Activated naive CD8-positive, alpha-beta T cell treated with anti-CD3 and anti-CD28 coated beads, Interleukin-2, amount 10 ng/mL, durations not matched to agents 7 days and 5 days (primary cell): ENCODE results near the gene STK35. TPM values are rescaled to one million over a fixed set of nuclear protein-coding genes. Genes with fewer than 3 reads are reported as not detected.
"Not testable (repeated sequence)": the region's sequence is repeated elsewhere in the genome, so short reads cannot be mapped to it uniquely, and the experiment has no call there.

Source experiments
- ATAC-seq: fragments of 150-1000 bp; cut with Tn5 transposase; one replicate; pipeline ENCODE4 v1.10.0; 2021; ENCODE audit warnings: low read depth, moderate library complexity
- POLR2A ChIA-PET: fragments of 350-600 bp; sonication (Branson Sonifier 250); formaldehyde crosslinking; loops from one replicate; lab custom pipeline; 2021; ENCODE audit warnings: antibody characterized with exemption; lab: Charles Lee
- DNase-seq: peaks from one replicate; pipeline ENCODE4 v3.0.0; 2021
- H3K27ac Mint-ChIP-seq: one replicate; pipeline ENCODE4 v1.8.0; 2022; ENCODE audit warnings: mild to moderate bottlenecking, mixed read lengths
- H3K27me3 Mint-ChIP-seq: one replicate; pipeline ENCODE4 v1.8.0; 2022; ENCODE audit warnings: mild to moderate bottlenecking, moderate library complexity, mixed read lengths
- H3K36me3 Mint-ChIP-seq: one replicate; pipeline ENCODE4 v1.8.0; 2021; ENCODE audit warnings: mild to moderate bottlenecking, mixed read lengths
- H3K4me1 Mint-ChIP-seq: one replicate; pipeline ENCODE4 v1.8.0; 2021; ENCODE audit warnings: mixed read lengths
- H3K4me3 Mint-ChIP-seq: one replicate; pipeline ENCODE4 v1.8.0; 2022; ENCODE audit warnings: mild to moderate bottlenecking, moderate library complexity, mixed read lengths
- H3K9me3 Mint-ChIP-seq: one replicate; pipeline ENCODE4 v1.8.0; 2021; ENCODE audit warnings: mixed read lengths
- total RNA-seq, 2 experiments: library from RNA; stranded (reverse); gene quantifications; one replicate each; pipeline ENCODE4 v1.2.3, GENCODE V29; 2021

The STK35 gene
- total RNA-seq, 2 experiments from 2014 or later: 17.0 to 18.6 TPM

DNA sequence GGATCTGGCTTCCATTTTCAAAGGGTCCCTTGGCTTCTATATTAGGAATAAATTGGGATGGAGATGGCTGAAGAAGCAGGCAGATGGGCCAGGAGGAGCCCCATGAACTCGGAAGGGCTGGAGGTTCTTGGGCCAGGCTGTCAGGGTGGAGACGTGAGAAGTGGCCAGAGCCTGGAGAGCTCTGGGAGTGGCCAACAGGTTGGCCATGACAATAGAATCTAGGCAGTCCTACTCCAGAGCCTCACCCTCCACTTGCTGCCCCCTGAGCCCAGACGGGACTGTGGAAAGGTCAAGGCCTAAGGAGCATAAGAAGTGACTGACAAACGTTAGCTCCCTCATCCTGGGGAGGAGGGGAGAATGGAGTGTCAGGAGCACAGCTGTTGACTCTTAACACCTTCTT lies 62.1 kb downstream of the STK35 start:
- no peak for DNase-seq
- POLR2A ChIA-PET: no interaction called here
- no peak overlapping the region for H3K4me3 Mint-ChIP-seq
- H3K4me1 Mint-ChIP-seq: no peaks in the 10 kb centered on the region
- no peak for ATAC-seq
- peaks cover 7% of the 10 kb centered on the region for H3K27me3 Mint-ChIP-seq
- no peaks in the 10 kb centered on the region for H3K36me3 Mint-ChIP-seq
- H3K27ac Mint-ChIP-seq: no peak overlapping the region
- no peaks in the 10 kb centered on the region for H3K9me3 Mint-ChIP-seq

DNA sequence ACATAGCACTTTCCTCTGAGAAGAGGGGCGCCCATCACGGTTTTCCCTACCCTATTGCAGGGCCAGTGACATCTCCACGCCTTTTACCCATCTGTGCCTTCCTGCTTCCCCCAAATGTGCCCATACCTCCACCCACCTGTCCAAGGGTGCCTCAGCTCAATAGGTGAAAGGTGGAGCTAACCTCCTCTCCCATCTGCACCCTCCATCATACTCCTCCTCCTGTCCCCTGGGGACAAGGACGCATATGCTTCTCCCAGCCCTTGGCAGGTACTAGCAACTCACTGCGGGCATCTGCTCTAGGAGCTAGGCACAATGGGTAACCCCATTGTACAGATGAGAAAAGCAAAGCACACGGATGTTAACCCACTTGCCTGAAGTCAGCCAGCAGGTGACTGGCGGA lies 62.8 kb downstream of the STK35 start:
- POLR2A ChIA-PET: no interaction called here
- no peaks in the 10 kb centered on the region for H3K36me3 Mint-ChIP-seq
- no peaks in the 10 kb centered on the region for H3K4me1 Mint-ChIP-seq
- no peak overlapping the region for H3K4me3 Mint-ChIP-seq
- peaks cover 7% of the 10 kb centered on the region for H3K27me3 Mint-ChIP-seq
- ATAC-seq (no peak), DNase-seq (no peak)
- no peaks in the 10 kb centered on the region for H3K9me3 Mint-ChIP-seq
- no peak overlapping the region for H3K27ac Mint-ChIP-seq

DNA sequence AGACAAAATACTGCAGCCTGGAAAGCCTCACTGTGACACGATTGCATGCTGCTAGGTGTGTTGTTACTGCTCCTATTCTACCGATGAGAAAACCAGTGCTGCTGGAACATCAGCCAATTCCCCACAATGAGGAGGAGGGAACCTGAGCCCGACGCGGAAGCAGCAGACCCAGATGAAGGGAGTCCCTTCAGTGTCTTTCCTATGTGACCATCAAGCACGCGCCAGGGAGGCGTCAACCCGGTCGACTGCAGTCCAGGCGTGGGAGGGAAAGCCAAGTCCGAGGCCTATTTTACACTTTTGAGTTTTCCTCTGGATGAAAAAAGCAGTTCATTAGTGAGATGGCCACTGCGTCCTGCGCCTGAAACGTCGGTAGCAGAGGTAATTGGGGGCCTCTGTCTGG lies 63.3 kb downstream of the STK35 start:
- Mint-ChIP-seq H3K9me3 (no peaks in the 10 kb centered on the region), H3K4me1 (no peaks in the 10 kb centered on the region), H3K4me3 (no peak overlapping the region), H3K27ac (no peak overlapping the region), H3K27me3 (peaks cover 7% of the 10 kb centered on the region), H3K36me3 (no peaks in the 10 kb centered on the region)
- POLR2A ChIA-PET: no interaction called here
- DNase-seq (no peak), ATAC-seq (no peak)

DNA sequence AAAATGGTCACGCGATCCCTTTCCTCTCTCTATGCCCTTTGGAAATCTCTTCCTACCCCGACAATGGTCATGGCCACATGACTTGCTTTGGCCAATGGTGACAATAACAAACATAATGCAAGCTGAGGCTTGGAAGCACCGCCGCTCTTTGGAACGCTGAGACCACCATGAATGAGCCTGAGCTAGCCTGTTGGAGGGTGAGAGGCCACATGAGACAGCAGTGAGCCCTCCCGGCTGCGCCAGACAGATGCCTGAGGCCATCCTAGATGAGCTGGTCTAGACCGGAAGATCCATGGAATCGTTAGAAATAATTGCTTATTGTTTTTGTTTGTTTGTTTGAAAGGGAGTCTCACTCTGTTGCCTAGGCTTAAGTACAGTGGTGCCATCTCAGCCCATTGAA lies 64.2 kb downstream of the STK35 start:
- H3K27me3 Mint-ChIP-seq: peaks cover 2% of the 10 kb centered on the region
- no peaks in the 10 kb centered on the region for H3K9me3 Mint-ChIP-seq
- ATAC-seq: no peak
- H3K36me3 Mint-ChIP-seq: no peaks in the 10 kb centered on the region
- H3K27ac Mint-ChIP-seq: no peak overlapping the region
- H3K4me1 Mint-ChIP-seq: no peaks in the 10 kb centered on the region
- POLR2A ChIA-PET: no interaction called here
- no peak overlapping the region for H3K4me3 Mint-ChIP-seq
- DNase-seq: no peak

DNA sequence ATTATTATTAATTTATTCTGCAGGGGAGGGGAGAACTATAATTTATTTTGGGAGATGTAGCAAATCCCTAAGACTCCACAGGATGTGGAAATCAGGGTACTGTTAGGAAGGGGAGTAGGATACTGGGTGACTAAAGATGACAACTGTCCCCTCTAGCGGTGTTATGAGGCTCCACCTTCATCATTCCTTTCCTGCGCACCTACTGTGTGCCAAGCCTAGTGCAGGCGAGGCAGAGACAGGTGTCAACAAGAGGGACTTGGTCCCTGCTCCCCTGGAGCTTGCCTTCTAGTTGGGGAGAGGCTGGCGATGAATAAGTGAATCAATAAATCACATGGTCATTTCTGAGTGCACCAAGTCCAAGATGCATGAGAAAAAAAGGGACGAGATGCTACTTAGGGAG lies 65.5 kb downstream of the STK35 start:
- Mint-ChIP-seq H3K4me3 (no peak overlapping the region), H3K27ac (no peak overlapping the region), H3K4me1 (no peaks in the 10 kb centered on the region), H3K36me3 (no peaks in the 10 kb centered on the region), H3K27me3 (no peaks in the 10 kb centered on the region), H3K9me3 (no peaks in the 10 kb centered on the region)
- no peak for ATAC-seq
- no peak for DNase-seq
- POLR2A ChIA-PET: interaction anchor here (0.7 kb wide), 1 partner anchor 110 kb away, joined by 6 read pairs; no protein-coding TSS in a partner anchor

DNA sequence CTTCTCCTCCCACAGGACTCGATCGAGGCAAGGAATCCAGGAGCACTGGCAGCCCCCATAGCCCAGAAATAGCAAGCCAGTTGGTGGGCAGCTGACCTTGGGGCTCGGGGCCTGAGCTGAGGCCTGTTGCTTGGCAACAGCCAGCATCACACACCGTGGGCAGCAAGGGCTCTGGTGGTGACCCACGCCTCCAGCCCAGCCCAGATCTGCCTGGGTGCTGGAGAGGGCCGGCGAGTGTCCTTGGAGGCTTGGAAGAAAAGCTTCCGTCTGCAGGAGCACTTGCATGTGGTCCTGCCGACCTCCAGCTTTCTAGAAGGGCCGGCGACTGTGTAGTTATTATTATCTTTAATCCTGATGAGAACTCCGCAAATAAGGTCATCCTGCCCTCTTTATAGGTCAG lies 67.3 kb downstream of the STK35 start:
- Mint-ChIP-seq H3K4me3 (no peak overlapping the region), H3K9me3 (no peaks in the 10 kb centered on the region), H3K27me3 (peaks cover 4% of the 10 kb centered on the region), H3K27ac (no peak overlapping the region), H3K4me1 (peaks cover 2% of the 10 kb centered on the region), H3K36me3 (no peaks in the 10 kb centered on the region)
- no peak for ATAC-seq
- DNase-seq: no peak
- POLR2A ChIA-PET: no interaction called here

DNA sequence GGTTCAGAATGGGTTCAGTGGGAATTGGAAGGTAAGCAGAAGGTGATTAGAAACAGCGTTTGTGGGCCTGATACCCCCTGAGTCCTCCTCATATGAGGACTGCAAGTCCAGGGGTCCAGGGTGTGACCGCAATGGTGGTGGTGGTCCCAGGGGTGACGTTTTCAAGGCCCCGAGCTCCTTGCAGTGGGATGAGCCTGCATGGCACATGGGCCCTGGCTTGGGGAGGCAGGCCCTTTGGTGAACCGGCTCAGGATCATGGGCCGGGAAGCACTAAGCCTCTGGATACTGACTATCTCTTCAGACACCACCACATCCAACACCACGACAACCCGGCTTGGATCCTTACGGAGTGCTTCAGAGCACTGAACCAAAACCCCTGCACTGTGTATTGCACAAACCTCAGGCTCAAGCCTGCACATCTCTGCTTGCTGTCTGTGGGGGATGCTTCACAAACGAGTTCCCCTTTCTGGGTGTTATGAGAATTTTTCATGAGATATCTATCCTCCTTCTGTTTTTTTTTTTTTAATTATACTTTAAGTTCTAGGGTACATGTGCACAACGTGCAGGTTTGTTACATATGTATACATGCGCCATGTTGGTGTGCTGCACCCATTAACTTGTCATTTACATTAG lies 67.9 kb downstream of the STK35 start:
- POLR2A ChIA-PET: no interaction called here
- peaks cover 2% of the 10 kb centered on the region for H3K4me1 Mint-ChIP-seq
- H3K4me3 Mint-ChIP-seq: no peak overlapping the region
- no peaks in the 10 kb centered on the region for H3K9me3 Mint-ChIP-seq
- DNase-seq (no peak), ATAC-seq (no peak)
- peaks cover 4% of the 10 kb centered on the region for H3K27me3 Mint-ChIP-seq
- H3K27ac Mint-ChIP-seq: no peak overlapping the region
- no peaks in the 10 kb centered on the region for H3K36me3 Mint-ChIP-seq

DNA sequence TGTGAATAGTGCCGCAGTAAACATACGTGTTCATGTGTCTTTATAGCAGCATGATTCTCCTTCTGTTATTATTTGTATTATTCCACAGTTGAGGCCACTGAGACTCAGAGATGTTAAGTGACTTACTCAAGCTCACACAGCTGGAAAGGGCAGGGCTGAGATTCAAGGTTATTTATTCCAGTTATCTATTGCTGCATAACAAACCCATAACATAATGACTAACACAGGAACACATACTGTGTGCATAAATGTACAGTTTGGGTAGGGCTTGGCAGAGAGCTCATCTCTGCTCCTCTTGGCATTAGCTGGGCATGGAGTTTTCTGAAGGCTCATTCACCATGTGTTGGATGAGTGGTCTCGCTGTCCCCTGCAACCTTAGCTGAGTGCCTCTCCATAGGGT lies 68.8 kb downstream of the STK35 start:
- no peaks in the 10 kb centered on the region for H3K36me3 Mint-ChIP-seq
- POLR2A ChIA-PET: no interaction called here
- H3K27me3 Mint-ChIP-seq: peaks cover 4% of the 10 kb centered on the region

DNA sequence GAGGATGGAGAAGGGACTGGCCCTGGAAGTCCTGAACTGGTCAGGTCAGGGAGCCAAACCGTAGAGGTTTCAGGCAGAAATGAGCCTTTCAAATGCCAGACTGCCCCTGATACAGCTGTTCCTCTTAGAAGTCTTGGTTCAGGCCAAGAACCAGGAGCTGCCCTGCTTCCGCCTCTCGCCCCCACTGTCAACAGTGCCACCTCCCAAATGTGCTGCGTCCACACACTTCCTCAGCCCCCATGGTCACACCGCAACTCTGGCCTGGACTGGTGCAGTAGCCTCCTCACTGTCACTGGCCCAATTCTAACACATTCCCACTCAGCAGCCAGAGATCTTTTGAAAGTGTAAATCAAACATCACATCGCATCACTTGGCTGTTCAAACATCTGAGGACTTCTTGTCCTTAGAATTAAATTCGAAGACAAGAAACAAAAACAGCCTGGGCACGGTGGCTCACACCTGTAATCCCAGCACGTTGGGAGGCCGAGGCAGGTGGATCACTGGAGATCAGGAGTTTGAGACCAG lies 69.7 kb downstream of the STK35 start:
- DNase-seq (no peak), ATAC-seq (no peak)
- Mint-ChIP-seq H3K36me3 (no peaks in the 10 kb centered on the region), H3K4me1 (peaks cover 2% of the 10 kb centered on the region), H3K9me3 (no peaks in the 10 kb centered on the region), H3K27me3 (peaks cover 4% of the 10 kb centered on the region), H3K4me3 (no peak overlapping the region), H3K27ac (no peak overlapping the region)
- POLR2A ChIA-PET: no interaction called here

More for the DNA sequence above, 68.8 kb downstream of the STK35 start:
- H3K4me1 Mint-ChIP-seq: peaks cover 2% of the 10 kb centered on the region
- no peaks in the 10 kb centered on the region for H3K9me3 Mint-ChIP-seq
- ATAC-seq: no peak
- no peak overlapping the region for H3K27ac Mint-ChIP-seq
- no peak overlapping the region for H3K4me3 Mint-ChIP-seq
- no peak for DNase-seq

DNA sequence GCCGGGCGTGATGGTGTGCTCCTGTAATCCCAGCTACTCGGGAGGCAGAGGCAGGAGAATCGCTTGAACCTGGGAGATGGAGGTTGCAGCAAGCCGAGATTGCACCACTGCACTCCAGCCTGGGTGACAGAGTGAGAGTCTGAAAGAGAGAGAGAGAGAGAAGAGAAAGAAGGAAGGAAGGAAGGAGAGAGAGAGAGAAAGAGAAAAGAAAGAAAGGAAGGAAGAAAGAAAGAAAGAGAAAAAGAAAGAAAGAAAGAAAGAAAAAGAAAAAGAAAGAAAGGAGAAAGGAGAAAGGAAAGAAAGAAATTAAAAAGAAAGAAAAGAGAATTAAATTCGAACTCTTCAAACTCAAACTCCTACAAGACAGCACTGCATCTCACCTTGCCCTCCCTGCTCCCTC lies 70.2 kb downstream of the STK35 start:
- H3K4me3 Mint-ChIP-seq, H3K9me3 Mint-ChIP-seq, H3K36me3 Mint-ChIP-seq, POLR2A ChIA-PET, ATAC-seq, H3K27me3 Mint-ChIP-seq, DNase-seq, H3K27ac Mint-ChIP-seq, H3K4me1 Mint-ChIP-seq: not testable (repeated sequence)

DNA sequence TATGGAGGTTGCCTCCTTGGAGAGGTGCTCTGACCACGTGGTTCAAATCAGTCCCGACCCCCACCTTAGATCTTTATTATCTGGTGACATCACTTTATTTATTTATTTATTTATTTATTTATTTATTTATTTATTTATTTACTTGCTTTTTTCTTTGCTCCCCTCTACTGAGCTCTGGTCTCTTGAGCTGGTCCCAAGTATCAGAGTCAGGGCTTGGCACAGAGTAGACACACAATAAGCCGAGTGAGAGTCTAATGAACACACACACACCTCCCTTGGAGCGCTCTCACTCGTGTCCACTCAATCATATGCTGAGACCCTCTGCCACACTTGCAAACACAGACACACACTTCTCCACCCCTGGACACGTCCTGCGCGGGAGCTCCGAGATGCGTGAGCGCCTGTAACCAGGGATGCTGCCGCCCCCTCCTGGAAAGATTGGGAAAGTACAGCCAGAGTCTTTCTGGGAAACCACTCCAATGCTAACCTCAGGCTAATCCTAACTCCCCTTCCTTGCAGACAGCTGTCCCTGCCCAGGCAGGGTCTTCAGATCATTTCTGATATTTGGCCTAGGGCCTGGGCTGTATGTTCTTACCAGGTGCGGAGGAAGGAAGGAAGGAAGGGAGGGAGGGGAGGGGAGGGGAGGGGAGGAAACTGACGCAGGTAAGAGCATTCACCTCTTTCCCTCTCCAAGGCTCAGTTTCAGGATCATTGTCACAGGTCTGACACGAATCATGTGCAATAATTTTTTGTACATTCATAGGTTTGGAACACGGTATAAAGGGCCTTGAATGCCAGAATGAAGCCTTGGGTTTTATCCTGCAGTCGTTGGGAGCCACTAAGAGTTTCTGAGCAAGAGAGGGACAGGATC lies 70.9 kb downstream of the STK35 start:
- Mint-ChIP-seq H3K27me3 (peaks cover 9% of the 10 kb centered on the region), H3K4me3 (no peak overlapping the region), H3K27ac (no peak overlapping the region), H3K4me1 (peaks cover 2% of the 10 kb centered on the region), H3K9me3 (no peaks in the 10 kb centered on the region), H3K36me3 (no peaks in the 10 kb centered on the region)
- DNase-seq: peak; percentile 68
- POLR2A ChIA-PET: no interaction called here
- peak; percentile 60 for ATAC-seq

DNA sequence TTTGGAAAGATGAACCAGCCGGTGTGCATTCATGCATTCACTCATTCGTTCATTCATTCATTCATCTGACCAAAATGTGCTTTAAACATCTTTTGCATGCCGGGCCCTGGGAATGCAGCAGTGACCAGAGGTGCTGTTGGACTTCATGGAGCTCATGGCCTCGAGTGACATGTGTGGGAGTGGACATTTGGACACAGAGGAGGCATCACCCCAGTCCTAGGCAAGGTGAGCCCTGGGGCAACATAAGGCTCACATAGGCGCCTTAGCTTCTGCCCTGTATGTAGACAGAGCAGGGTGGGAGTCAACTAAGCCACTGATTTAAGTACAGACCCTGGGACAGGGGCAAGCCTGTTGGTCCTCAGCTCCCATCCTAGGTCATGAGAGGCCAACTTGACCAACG lies 71.6 kb downstream of the STK35 start:
- H3K27ac Mint-ChIP-seq: no peak overlapping the region
- POLR2A ChIA-PET: no interaction called here
- peaks cover 2% of the 10 kb centered on the region for H3K4me1 Mint-ChIP-seq

DNA sequence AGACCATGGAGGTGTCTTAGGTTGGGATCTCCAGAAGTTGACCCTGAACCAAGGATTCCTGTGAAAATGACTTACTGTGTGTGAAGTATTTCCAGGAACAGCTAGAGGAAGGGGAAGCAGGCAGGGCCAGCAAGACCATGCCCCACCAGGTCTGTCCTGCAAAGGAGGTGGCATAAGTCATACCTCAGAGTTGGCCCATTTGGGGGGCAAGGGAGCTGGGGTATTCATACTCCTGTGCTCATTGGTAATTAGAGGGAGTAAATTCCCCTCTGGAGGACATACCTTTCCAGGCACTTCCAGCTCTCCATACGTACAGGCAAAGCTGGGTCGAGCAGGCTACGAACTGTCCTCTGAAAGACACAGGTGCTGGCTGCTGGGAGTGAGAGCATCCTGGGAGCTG lies 72.4 kb downstream of the STK35 start:
- Mint-ChIP-seq H3K9me3 (no peaks in the 10 kb centered on the region), H3K36me3 (no peaks in the 10 kb centered on the region), H3K27ac (no peak overlapping the region), H3K27me3 (peaks cover 9% of the 10 kb centered on the region), H3K4me3 (no peak overlapping the region), H3K4me1 (peaks cover 2% of the 10 kb centered on the region)
- ATAC-seq (no peak), DNase-seq (no peak)
- POLR2A ChIA-PET: no interaction called here

More for the DNA sequence above, 71.6 kb downstream of the STK35 start:
- DNase-seq: no peak
- H3K9me3 Mint-ChIP-seq: no peaks in the 10 kb centered on the region
- no peak for ATAC-seq
- no peaks in the 10 kb centered on the region for H3K36me3 Mint-ChIP-seq
- H3K4me3 Mint-ChIP-seq: no peak overlapping the region
- peaks cover 9% of the 10 kb centered on the region for H3K27me3 Mint-ChIP-seq

DNA sequence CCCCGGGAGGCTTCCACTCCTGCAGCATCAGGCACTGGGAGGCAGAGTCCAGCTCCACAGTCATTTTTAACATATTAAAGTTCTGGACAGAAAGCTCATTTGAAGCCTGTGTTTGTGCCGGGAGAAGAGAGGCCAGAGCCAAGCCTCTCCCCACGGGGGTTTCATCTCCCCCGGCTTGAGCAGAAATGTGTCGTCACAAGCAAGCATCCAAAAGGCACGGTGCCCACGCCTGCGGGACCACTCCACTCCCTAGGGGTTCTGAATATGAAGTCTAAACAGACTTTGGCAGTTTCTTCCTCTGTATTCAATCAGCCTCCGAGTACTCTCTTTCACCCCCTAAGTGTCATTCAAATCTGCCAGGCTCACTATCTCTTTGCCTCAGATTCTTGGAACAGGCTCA lies 75.3 kb downstream of the STK35 start:
- Mint-ChIP-seq H3K4me1 (peaks cover 2% of the 10 kb centered on the region), H3K9me3 (no peaks in the 10 kb centered on the region), H3K27me3 (peaks cover 9% of the 10 kb centered on the region), H3K27ac (no peak overlapping the region), H3K4me3 (no peak overlapping the region), H3K36me3 (no peaks in the 10 kb centered on the region)
- POLR2A ChIA-PET: no interaction called here
- no peak for ATAC-seq
- DNase-seq: no peak
